Panc1 (cell line): ENCODE results near the gene SNRK.

Experiments
- POLR2AphosphoS5 ChIP-seq: IDR thresholded peaks from 2 replicates; pipeline ENCODE4 v1.6.1; 2012; ENCODE audit warnings: mild to moderate bottlenecking, low read depth, low read length, moderate library complexity
- SIN3A ChIP-seq: IDR thresholded peaks from 2 replicates; pipeline ENCODE4 v1.6.1; 2012; ENCODE audit warnings: low read depth, mild to moderate bottlenecking, low read length, moderate library complexity, borderline replicate concordance; ENCODE audit not compliant: insufficient read depth
- TF ChIP-seq, protein P1 (sequence below): fragments of 450-650 bp; IDR thresholded peaks from 2 replicates; pipeline ENCODE4 v1.5.1; 2017; ENCODE audit warnings: mild to moderate bottlenecking
- TF ChIP-seq, protein P2 (sequence below), 2 experiments: IDR thresholded peaks; 2 replicates each; pipeline ENCODE4 v1.6.1; 2011 to 2012; ENCODE audit warnings: low read depth in 2 of 2, control low read depth in 1 of 2, low read length in 1 of 2, mild to moderate bottlenecking in 1 of 2, moderate library complexity in 1 of 2; ENCODE audit not compliant: insufficient read depth in 1 of 2

DNA sequence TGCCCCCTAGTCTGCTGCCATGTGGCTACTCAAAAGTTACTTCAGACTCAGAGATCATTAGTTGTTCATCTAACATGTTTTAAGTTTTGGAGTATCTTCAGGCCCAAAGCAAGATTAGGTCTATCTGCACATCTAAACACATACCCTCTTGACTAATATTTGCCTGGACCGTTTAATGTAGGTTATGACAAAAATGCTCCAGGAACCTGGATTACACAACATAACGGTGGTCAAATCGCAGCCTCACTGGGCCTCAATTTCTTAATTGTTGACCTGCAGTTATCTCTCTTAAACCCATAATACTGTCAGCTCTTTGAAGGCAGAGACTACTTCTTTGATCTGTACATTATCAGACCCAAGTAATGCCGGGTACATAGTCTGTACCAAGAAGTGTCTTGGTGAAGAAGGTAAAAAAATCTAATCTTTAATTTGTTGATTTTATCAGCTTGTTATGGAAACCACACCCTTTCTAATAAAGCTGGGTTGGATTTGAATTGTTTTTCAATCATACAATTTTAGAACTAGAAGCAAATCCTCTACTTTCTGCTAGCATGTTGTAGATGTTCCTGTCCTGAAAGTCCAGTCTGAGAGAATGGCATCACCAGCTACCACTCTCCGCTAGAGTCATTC lies 3.6 kb downstream of the SNRK start:
- TF ChIP-seq POLR2AphosphoS5 (no peak), SIN3A (no peak)
- TF ChIP-seq, protein P1, sequence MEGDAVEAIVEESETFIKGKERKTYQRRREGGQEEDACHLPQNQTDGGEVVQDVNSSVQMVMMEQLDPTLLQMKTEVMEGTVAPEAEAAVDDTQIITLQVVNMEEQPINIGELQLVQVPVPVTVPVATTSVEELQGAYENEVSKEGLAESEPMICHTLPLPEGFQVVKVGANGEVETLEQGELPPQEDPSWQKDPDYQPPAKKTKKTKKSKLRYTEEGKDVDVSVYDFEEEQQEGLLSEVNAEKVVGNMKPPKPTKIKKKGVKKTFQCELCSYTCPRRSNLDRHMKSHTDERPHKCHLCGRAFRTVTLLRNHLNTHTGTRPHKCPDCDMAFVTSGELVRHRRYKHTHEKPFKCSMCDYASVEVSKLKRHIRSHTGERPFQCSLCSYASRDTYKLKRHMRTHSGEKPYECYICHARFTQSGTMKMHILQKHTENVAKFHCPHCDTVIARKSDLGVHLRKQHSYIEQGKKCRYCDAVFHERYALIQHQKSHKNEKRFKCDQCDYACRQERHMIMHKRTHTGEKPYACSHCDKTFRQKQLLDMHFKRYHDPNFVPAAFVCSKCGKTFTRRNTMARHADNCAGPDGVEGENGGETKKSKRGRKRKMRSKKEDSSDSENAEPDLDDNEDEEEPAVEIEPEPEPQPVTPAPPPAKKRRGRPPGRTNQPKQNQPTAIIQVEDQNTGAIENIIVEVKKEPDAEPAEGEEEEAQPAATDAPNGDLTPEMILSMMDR: no peak
- TF ChIP-seq, protein P2, sequence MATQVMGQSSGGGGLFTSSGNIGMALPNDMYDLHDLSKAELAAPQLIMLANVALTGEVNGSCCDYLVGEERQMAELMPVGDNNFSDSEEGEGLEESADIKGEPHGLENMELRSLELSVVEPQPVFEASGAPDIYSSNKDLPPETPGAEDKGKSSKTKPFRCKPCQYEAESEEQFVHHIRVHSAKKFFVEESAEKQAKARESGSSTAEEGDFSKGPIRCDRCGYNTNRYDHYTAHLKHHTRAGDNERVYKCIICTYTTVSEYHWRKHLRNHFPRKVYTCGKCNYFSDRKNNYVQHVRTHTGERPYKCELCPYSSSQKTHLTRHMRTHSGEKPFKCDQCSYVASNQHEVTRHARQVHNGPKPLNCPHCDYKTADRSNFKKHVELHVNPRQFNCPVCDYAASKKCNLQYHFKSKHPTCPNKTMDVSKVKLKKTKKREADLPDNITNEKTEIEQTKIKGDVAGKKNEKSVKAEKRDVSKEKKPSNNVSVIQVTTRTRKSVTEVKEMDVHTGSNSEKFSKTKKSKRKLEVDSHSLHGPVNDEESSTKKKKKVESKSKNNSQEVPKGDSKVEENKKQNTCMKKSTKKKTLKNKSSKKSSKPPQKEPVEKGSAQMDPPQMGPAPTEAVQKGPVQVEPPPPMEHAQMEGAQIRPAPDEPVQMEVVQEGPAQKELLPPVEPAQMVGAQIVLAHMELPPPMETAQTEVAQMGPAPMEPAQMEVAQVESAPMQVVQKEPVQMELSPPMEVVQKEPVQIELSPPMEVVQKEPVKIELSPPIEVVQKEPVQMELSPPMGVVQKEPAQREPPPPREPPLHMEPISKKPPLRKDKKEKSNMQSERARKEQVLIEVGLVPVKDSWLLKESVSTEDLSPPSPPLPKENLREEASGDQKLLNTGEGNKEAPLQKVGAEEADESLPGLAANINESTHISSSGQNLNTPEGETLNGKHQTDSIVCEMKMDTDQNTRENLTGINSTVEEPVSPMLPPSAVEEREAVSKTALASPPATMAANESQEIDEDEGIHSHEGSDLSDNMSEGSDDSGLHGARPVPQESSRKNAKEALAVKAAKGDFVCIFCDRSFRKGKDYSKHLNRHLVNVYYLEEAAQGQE (IDR thresholded peaks at IDR 0.05; ENCODE audit: insufficient read depth in 1 of 2, low read depth in 2 of 2, low read length in 1 of 2): no peak
